ENCODE results near the gene DIABLO. TPM values are rescaled to one million over a fixed set of nuclear protein-coding genes. Genes with fewer than 3 reads are reported as not detected.

DIABLO gene
- total and polyA plus RNA-seq, 9 of the 15 experiments (the other 6 are each of a cell fraction or from before 2014, with no cell fraction given): 37.3 to 101 (median 80.1) TPM

DNA sequence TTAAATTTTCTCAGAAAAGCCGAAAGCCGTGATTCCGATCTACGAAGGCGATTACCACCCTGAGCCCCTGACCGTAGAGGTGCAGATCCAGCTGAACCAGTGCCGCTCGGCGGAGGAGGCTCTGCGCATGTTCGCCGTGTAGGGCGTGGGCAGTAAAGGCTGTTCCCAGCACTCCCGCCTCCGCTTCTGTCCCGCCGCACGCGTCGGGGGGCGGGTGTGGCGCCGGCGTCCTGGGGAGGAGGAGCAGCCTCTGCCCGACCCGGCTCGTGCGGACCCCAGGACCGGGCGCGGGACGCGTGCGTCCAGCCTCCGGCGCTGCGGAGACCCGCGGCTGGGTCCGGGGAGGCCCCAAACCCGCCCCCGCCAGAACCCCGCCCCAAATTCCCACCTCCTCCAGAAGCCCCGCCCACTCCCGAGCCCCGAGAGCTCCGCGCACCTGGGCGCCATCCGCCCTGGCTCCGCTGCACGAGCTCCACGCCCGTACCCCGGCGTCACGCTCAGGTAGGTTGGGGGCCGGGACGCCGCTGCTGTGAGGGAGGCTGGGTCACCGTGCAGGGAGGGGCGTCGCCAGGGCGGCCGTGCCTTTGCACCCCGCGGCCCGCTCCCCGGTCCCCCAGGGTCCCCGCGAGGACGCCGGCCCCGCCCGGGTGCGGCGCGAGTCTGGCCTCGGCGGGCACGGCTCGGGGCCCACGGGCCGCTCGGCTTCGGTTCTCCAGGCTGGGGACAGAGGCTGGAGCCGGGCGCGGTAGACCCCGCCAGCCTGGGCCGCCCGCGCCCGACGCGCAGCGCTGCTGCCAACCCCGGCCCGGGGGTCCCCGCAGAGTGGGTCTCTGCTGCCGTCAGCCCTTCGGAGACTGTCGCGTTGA is 22.3 kb downstream of the DIABLO start, which contains the start of gene B3GNT4 (continued):
- TF ChIP-seq, protein P1, sequence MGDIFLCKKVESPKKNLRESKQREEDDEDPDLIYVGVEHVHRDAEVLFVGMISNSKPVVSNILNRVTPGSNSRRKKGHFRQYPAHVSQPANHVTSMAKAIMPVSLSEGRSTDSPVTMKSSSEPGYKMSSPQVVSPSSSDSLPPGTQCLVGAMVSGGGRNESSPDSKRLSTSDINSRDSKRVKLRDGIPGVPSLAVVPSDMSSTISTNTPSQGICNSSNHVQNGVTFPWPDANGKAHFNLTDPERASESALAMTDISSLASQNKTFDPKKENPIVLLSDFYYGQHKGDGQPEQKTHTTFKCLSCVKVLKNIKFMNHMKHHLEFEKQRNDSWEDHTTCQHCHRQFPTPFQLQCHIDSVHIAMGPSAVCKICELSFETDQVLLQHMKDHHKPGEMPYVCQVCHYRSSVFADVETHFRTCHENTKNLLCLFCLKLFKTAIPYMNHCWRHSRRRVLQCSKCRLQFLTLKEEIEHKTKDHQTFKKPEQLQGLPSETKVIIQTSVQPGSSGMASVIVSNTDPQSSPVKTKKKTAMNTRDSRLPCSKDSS (IDR thresholded peaks at IDR 0.05; ENCODE audit: low read depth, partially characterized antibody): no peak
- TF ChIP-seq BRD9 (IDR thresholded peaks at IDR 0.05; ENCODE audit: low read depth, partially characterized antibody) (no peak), ETV5 (CRISPR knock-in tag; IDR thresholded peaks at IDR 0.05; ENCODE audit: low read depth) (no peak), HMG20B (CRISPR knock-in tag; IDR thresholded peaks at IDR 0.05) (no peak), ZFX (CRISPR knock-in tag; IDR thresholded peaks at IDR 0.05) (peak; percentile 59), ZC3H11A (IDR thresholded peaks at IDR 0.05; ENCODE audit: low read depth, low read length) (no peak), CSDE1 (IDR thresholded peaks at IDR 0.05) (no peak), YBX1 (IDR thresholded peaks at IDR 0.05) (no peak), ZC3H4 (CRISPR knock-in tag; IDR thresholded peaks at IDR 0.05; ENCODE audit: borderline replicate concordance) (no peak), SMC3 (conservative IDR thresholded peaks at IDR 0.05; ENCODE audit: insufficient read depth, low read depth, low read length) (no peak), CBX3 (IDR thresholded peaks at IDR 0.05; ENCODE audit: borderline replicate concordance in 1 of 2, low read length in 2 of 2) (peak in 1 of 2 experiments; percentile 25; a peak in 1 of 3 replicates), ZKSCAN8 (CRISPR knock-in tag; IDR thresholded peaks at IDR 0.05) (no peak), ZNF584 (CRISPR knock-in tag; IDR thresholded peaks at IDR 0.05; ENCODE audit: low read depth) (no peak), ZNF23 (CRISPR knock-in tag; IDR thresholded peaks at IDR 0.05) (no peak), HLTF (IDR thresholded peaks at IDR 0.05) (no peak), KLF1 (tag; IDR thresholded peaks at IDR 0.05) (no peak; the same call in 1 of the 2 replicates), ZKSCAN1 (IDR thresholded peaks at IDR 0.05; ENCODE audit: low read depth, low read length) (0 out of 2 replicates have a peak, but pooled peaks have one; percentile 24)
- TF ChIP-seq, protein P2, sequence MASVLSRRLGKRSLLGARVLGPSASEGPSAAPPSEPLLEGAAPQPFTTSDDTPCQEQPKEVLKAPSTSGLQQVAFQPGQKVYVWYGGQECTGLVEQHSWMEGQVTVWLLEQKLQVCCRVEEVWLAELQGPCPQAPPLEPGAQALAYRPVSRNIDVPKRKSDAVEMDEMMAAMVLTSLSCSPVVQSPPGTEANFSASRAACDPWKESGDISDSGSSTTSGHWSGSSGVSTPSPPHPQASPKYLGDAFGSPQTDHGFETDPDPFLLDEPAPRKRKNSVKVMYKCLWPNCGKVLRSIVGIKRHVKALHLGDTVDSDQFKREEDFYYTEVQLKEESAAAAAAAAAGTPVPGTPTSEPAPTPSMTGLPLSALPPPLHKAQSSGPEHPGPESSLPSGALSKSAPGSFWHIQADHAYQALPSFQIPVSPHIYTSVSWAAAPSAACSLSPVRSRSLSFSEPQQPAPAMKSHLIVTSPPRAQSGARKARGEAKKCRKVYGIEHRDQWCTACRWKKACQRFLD (CRISPR knock-in tag; IDR thresholded peaks at IDR 0.05): 0 out of 2 replicates have a peak, but pooled peaks have one; percentile 41
- TF ChIP-seq, protein P3, sequence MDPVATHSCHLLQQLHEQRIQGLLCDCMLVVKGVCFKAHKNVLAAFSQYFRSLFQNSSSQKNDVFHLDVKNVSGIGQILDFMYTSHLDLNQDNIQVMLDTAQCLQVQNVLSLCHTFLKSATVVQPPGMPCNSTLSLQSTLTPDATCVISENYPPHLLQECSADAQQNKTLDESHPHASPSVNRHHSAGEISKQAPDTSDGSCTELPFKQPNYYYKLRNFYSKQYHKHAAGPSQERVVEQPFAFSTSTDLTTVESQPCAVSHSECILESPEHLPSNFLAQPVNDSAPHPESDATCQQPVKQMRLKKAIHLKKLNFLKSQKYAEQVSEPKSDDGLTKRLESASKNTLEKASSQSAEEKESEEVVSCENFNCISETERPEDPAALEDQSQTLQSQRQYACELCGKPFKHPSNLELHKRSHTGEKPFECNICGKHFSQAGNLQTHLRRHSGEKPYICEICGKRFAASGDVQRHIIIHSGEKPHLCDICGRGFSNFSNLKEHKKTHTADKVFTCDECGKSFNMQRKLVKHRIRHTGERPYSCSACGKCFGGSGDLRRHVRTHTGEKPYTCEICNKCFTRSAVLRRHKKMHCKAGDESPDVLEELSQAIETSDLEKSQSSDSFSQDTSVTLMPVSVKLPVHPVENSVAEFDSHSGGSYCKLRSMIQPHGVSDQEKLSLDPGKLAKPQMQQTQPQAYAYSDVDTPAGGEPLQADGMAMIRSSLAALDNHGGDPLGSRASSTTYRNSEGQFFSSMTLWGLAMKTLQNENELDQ (CRISPR knock-in tag; IDR thresholded peaks at IDR 0.05; ENCODE audit: borderline replicate concordance): no peak
- TF ChIP-seq, protein P4, sequence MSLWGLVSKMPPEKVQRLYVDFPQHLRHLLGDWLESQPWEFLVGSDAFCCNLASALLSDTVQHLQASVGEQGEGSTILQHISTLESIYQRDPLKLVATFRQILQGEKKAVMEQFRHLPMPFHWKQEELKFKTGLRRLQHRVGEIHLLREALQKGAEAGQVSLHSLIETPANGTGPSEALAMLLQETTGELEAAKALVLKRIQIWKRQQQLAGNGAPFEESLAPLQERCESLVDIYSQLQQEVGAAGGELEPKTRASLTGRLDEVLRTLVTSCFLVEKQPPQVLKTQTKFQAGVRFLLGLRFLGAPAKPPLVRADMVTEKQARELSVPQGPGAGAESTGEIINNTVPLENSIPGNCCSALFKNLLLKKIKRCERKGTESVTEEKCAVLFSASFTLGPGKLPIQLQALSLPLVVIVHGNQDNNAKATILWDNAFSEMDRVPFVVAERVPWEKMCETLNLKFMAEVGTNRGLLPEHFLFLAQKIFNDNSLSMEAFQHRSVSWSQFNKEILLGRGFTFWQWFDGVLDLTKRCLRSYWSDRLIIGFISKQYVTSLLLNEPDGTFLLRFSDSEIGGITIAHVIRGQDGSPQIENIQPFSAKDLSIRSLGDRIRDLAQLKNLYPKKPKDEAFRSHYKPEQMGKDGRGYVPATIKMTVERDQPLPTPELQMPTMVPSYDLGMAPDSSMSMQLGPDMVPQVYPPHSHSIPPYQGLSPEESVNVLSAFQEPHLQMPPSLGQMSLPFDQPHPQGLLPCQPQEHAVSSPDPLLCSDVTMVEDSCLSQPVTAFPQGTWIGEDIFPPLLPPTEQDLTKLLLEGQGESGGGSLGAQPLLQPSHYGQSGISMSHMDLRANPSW (CRISPR knock-in tag; IDR thresholded peaks at IDR 0.05): no peak
